Skin of body (tissue), 2 donors: Measurements from ENCODE around the gene ZBTB25. TPM values are rescaled to one million over a fixed set of nuclear protein-coding genes. Genes with fewer than 3 reads are reported as not detected.
"Not testable (repeated sequence)": the region's sequence is repeated elsewhere in the genome, so short reads cannot be mapped to it uniquely, and the experiment has no call there.

Experiments used
- DNase-seq: peaks from one replicate; lab custom pipeline; 2025; lab: John Stamatoyannopoulos, UW
- total RNA-seq: library from RNA; depleted of rRNA; stranded (reverse); fragments of >200 nt; gene quantifications from one replicate; pipeline ENCODE4 v1.2.3, GENCODE V29; 2014

The ZBTB25 gene, protein sequence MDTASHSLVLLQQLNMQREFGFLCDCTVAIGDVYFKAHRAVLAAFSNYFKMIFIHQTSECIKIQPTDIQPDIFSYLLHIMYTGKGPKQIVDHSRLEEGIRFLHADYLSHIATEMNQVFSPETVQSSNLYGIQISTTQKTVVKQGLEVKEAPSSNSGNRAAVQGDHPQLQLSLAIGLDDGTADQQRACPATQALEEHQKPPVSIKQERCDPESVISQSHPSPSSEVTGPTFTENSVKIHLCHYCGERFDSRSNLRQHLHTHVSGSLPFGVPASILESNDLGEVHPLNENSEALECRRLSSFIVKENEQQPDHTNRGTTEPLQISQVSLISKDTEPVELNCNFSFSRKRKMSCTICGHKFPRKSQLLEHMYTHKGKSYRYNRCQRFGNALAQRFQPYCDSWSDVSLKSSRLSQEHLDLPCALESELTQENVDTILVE
- total RNA-seq, result 8.8 TPM

DNA sequence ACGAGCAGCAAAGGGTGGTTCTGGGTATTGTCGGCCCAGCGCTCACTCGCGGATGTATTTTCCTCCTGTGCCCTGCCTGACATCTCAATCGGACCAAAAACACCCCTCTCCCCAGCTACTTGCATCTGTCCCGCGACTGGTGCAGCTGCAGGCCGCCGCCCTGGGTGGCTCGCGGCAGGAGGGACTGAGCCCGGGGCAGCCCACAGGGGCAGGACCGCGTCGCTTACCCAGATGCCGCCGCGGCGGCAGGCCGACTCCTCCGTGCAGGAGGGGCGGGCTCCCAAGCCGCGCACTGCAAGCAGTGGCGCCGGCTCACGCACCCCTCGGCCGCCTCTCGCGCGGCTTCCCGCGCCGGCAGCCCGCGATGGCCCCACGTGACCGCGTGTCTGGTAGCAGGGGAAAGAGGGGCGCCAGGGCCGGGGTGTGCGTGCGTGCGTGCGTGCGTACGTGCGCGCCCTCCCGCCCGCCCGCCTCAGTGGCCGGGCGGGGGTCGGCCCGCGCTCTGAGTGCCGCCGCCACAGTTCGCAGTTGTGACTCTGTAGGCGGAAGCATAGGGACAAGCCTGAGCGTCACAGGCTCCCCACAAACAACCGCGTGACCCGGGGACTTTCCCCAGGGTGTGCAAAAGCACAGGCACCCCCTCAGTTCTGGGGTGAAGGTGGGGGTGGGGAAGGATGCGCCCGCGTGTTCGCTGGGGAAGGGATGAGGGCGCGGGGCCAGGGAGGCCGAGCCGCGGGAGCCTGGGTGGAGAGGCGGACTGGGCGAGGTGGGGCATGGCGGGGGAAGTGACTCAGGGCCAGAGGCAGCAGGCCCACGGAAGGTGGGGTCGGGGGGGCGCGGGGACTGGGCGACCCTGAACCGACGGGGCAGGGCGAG, at the start of gene ZBTB25:
Gene ZBTB25, minus strand, starts transcription at position 405 of the 876 bp plus-strand sequence. CDS start 13,305 bp downstream, outside the sequence.
- DNase-seq, result peak; percentile 94

DNA sequence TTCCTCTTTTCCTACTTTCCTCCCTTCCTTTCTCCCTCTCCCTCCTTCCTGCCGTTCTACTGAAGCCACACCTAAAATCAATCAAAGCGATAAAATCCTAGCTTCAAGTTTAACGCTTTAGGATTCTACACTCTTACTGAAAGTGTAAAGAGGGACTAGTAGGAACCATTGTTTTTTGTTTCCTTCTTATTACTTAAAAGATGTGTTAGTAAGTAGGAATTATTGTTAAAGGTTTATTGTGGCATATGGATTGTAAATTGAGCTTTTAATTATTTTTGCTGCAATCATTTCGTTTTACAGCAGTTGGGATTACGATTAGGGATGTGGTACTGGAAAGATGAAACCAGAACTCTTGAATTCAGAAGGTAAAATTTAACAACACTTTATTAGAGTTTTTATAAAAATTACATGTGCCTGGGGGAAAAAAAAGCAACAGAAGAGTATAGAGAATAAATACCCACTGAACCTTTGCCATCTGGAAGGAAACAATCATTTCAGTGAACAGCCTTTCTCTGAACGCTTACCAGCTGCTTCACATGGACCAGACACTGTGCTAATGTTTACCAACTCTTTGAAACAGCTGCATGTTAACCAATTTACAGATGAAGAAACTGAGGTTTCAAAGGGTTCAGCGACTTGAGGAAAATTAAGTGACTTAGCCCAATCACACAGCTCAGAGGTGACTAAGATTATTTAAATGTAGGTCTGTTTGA, 47.1 kb upstream of the ZBTB25 start:
- no peak for DNase-seq

DNA sequence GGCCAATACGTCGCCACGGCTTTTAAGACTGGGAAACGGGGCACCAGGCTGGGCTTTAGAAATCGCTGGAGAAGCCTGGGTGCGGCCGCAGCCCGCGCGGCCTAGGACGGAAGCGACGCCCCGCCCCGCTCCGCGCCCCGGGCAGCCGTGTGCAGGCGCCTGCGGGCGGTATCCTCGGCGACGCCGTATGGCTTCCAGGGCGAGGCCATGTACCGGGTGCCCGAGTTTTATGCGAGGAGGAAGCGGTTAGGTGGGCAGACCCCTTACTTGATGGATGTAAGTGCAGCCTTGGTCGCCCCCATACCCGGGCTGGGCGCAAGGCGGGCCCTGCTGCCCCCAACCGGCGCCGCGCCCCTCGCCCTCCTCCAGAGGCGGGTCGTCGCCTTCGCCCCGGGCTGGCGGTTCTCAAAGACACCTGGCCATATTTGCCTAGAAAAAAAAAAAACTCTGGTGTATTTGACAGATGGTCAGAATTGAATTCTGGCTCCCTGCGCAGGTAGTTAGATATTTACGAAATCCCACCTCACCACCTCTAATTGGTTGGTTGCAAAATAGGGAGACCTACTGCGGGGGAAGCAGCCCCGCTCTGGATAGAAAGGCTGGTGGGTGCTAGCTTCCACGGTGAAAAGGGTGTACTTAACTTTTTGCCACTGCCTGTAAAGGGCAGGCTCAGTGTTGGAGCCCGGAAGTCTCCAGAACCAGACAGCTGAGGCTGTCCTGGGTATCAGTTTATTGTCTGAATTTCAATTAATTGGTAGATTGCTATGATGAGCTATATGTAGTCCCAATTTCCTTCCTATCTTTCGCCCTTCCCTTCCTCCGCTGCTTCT, 46.4 kb upstream of the ZBTB25 start, which contains the start of gene PPP1R36:
Gene PPP1R36, plus strand, starts transcription at position 171 of the 830 bp plus-strand sequence. Its CDS starts 37 bp downstream, at position 208.
- DNase-seq, result no peak

DNA sequence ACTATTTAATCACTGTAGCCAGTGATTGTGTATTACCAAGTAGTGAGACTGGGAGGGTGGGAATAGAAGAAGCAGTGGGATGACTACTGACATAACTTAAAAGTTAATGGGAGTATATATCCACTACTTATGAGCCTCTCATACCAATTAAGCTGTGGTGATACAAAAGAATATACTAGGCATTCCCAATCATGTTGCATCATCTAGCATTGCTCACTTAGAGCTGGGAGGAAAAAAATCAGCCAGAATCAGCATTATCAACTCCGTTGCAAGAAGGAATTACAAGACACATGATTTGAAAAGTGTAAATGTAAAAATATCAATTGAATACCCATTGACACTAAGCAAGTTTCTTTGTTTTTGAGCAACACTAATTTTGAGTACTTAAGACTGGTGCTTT, 45.4 kb upstream of the ZBTB25 start:
- DNase-seq, result no peak

DNA sequence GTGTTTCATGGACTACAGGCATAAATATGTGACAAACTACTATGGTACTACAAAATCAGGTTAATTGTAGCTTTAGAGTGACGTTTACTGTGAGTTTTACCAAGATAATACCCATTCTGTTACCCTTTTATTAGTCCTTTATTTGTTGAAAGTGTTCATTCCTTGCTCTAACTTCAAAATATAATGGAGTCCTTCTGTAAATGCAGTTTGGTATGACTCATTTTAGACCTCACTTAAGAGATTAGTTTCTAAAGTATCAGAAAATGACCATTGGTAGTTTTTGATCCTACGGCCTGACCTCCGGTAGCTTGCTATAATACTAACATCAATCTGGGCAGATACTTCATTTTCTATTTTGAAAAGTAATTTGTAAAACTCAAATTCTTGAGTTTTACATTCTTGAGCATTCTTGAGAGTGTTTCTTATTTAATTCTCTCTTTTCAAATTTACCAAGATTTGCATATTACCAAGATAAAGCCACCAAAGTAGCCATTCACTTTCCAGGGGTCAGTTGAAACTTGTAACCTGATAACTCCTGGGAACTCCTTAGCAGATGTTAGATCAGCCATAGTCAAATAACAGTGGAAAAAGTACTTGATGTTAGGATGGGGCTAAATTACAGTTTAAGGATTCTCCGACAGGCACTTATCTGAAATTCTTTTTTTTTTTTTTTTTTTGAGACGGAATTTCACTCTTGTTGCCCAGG, 41.1 kb upstream of the ZBTB25 start:
- no peak for DNase-seq

DNA sequence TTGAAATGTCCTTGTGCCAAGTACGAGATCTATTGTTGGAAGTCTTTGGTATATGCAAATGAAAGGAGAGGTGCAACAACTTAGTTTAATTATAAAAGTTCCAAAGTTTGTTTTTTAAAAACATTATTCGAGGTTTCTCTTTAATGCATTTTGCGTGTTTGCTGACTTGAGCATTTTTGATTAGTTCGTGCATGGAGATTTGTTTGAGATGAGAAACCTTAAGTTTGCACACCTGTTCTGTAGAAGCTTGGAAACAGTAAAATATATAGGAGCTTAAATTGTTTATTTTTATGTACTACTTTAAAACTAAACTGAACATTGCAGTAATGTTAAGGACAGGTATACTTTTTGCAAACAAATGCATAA, 39.2 kb upstream of the ZBTB25 start:
- DNase-seq, result no peak

DNA sequence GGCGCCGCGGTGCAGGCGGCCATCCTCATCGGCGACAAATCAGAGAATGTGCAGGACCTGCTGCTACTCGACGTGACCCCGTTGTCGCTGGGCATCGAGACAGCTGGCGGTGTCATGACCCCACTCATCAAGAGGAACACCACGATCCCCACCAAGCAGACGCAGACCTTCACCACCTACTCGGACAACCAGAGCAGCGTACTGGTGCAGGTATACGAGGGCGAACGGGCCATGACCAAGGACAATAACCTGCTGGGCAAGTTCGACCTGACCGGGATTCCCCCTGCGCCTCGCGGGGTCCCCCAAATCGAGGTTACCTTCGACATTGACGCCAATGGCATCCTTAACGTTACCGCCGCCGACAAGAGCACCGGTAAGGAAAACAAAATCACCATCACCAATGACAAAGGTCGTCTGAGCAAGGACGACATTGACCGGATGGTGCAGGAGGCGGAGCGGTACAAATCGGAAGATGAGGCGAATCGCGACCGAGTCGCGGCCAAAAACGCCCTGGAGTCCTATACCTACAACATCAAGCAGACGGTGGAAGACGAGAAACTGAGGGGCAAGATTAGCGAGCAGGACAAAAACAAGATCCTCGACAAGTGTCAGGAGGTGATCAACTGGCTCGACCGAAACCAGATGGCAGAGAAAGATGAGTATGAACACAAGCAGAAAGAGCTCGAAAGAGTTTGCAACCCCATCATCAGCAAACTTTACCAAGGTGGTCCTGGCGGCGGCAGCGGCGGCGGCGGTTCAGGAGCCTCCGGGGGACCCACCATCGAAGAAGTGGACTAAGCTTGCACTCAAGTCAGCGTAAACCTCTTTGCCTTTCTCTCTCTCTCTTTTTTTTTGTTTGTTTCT, 38.6 kb upstream of the ZBTB25 start:
- DNase-seq, result no peak

DNA sequence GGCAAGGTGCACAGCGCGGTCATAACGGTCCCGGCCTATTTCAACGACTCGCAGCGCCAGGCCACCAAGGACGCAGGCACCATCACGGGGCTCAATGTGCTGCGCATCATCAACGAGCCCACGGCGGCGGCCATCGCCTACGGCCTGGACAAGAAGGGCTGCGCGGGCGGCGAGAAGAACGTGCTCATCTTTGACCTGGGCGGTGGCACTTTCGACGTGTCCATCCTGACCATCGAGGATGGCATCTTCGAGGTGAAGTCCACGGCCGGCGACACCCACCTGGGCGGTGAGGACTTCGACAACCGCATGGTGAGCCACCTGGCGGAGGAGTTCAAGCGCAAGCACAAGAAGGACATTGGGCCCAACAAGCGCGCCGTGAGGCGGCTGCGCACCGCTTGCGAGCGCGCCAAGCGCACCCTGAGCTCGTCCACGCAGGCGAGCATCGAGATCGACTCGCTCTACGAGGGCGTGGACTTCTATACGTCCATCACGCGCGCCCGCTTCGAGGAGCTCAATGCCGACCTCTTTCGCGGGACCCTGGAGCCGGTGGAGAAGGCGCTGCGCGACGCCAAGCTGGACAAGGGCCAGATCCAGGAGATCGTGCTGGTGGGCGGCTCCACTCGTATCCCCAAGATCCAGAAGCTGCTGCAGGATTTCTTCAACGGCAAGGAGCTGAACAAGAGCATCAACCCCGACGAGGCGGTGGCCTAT, 37.8 kb upstream of the ZBTB25 start:
- DNase-seq, result no peak

DNA sequence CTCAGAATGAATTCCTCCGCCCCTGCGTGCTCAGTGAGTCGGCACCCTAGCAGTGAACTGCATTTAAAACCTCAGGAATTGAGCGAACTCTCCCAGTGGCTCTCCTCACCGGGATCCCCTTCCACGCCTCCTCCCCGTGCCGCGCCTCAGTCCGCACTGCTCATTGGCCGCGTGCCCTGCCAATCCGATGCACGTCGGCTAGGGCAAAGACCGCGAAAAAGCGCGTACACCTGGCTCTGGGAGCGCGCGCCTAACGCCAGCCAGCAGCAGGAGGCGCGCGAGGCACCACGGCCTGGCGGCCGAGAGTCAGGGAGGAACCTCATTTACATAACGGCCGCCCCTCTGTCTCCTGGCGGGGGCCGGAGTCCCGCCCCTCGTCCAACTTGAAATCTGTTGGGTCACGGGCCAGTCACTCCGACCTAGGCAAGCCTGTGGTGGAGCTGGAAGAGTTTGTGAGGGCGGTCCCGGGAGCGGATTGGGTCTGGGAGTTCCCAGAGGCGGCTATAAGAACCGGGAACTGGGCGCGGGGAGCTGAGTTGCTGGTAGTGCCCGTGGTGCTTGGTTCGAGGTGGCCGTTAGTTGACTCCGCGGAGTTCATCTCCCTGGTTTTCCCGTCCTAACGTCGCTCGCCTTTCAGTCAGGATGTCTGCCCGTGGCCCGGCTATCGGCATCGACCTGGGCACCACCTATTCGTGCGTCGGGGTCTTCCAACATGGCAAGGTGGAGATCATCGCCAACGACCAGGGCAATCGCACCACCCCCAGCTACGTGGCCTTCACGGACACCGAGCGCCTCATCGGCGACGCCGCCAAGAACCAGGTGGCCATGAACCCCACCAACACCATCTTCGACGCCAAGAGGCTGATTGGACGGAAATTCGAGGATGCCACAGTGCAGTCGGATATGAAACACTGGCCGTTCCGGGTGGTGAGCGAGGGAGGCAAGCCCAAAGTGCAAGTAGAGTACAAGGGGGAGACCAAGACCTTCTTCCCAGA, 36.9 kb upstream of the ZBTB25 start, which contains the start of gene HSPA2:
Gene HSPA2, plus strand, starts transcription at position 534 of the 995 bp plus-strand sequence. Its CDS starts 109 bp downstream, at position 643.
- peak; percentile 98 for DNase-seq

DNA sequence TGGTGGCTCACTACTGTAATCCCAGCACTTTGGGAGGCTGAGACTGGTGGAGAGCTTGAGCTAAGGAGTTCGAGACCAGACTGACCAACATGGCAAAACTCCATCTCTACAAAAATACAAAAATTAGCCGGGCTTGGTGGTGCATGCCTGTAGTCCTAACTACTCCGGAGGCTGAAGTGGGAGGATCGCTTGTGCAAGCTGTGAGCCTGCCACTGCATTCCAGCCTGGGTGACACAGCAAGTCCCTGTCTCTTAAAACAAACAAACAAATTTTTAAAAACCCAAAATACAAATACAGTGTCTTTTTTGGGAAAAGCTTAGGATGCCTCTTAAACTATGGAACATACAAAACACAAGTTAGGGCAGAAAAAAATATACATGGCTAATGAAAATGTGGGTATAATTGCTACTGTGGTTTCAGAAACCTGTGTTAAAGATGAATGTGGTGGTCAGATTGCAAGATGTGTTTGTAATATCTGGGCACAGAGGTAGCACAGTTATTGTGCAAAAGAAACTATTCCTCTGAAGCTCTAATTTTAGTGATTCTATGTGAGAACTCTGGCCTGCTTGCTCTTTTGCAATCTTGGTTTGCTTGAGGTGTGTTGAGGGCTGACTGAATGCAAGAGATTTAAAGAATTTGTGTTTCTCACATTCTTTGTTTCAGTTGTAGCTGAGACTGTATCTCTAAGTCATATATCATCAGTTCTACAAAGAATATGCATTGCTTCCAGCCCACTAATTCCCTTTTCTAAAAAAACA, 33.0 kb upstream of the ZBTB25 start:
- no peak for DNase-seq

DNA sequence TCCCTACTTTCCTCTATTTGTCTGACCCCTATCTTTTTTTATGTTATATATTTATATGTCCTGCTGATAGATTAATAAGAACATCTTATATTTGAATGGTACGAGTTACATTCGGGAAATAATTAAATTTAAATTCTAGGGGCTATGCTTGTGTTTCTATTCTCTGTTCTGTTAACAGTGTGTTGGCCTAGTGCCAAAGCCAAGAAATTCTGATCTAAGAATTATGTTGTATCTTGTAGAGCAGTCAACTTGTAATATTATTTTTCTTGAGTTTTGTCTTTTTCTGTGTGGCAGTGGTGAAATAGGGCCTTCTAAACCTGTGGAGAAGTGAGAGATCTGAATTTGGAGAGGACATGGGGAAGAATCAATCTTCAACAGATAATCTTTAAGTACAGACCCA, 27.9 kb upstream of the ZBTB25 start:
- DNase-seq, result no peak

DNA sequence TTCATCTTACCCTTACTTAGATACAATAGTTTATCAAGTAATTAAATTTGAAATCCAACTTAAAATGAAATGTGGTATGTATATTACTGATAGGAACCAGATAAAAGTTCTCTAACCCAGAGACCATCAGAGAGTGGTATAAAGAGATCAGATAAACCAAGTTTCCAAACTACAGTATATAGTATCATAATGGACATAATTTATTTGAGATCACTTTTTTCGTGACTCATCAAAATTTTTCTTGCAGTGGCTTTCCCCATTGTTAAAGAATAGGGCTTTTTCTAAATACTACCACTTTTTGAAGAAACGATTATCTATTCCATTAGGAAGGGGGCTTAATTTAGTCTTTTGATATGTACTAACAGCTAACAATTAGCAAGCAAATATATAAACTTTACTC, 21.7 kb upstream of the ZBTB25 start:
- DNase-seq, result no peak

DNA sequence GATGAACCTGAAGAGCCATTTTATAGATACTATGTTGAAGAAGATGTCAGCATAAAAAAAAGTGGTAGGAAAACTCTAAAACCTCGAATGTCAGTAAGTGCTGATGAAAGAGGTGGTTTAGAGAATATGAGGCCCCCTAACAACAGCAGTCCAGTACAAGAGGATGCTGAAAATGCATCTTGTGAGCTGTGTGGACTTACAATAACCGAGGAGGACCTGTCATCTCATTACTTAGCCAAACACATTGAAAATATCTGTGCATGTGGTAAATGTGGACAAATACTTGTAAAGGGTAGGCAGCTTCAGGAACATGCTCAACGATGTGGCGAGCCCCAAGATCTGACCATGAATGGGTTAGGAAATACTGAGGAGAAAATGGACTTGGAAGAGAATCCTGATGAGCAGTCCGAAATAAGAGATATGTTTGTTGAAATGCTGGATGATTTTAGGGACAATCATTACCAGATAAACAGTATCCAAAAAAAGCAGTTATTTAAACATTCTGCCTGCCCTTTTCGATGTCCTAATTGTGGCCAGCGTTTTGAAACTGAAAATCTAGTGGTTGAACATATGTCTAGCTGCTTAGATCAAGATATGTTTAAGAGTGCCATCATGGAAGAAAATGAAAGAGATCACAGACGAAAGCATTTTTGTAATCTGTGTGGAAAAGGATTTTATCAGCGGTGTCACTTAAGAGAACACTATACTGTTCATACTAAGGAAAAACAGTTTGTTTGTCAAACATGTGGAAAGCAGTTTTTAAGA, 19.1 kb upstream of the ZBTB25 start:
- DNase-seq, result no peak

DNA sequence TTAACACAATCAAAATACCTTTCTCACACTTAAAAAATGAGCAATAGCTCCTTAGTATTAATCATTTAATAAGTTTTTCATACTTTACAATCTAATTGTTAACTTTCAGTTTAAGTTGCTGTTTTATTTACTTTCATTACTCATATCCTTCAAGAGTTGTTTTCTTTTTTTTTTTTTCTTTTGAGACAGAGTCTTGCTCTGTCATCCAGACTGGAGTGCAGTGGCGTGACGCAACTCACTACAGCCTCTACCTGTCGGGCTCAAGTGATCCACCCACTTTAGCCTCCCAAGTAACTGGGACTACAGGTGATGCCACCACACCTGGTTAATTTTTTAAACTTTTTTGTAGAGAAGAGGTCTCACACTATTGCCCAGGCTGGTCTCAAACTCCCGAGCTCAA, 17.1 kb upstream of the ZBTB25 start:
- DNase-seq, result no peak

DNA sequence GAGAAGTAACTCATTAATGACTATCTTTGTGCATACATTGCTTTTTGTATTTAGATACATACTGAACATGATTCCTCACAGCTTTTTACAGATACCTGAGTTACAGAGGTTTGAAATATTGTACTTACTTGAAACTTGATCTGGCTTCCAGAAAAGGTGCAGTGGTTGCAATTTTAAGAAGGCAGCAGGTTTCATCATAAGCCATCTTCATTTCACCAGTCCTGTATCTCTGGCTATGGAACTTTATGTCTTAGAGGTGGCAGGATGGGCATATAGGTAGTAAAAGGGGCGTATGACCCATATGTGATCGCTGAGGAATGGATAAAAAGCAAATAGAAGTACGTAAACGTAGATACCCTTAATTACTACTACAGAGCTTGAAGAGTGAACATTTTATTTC, 14.6 kb upstream of the ZBTB25 start:
- no peak for DNase-seq

DNA sequence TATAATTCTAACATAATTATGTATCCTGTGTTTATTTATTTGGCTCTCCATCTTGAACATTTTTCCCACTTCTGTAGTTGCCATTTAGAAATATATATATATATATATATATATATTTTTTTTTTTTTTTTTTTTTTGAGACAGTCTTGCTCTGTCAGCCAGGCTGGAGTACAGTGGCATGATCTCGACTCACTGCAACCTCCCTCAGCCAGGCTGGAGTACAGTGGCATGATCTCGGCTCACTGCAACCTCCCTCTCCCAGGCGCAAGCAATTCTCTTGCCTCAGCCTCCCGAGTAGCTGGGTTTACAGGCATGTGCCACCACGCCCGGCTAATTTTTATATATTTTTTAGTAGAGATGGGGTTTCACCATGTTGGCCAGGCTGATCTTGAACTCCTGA, 14.0 kb upstream of the ZBTB25 start:
- DNase-seq, result not testable (repeated sequence)
